Measurements from ENCODE around the gene HAND1.

Gene HAND1

GRCh38 chr5:154472871-154473580 lies 5.0 kb downstream of the HAND1 start:
- TF ChIP-seq CTCF (IDR thresholded peaks at IDR 0.05; ENCODE audit: extremely low read depth, insufficient read depth, missing control alignments): no peak
- no peak for DNase-seq (ENCODE audit: low spot score)
- in situ Hi-C loops (cut with MboI; ENCODE audit: low pct_unique_long_range_greater_than_20kb, low sequenced_read_pairs, unreplicated experiment): no loop called here

GRCh38 chr5:154470947-154471870 lies 6.8 kb downstream of the HAND1 start:
- in situ Hi-C loops (cut with MboI; ENCODE audit: low pct_unique_long_range_greater_than_20kb, low sequenced_read_pairs, unreplicated experiment): no loop called here

GRCh38 chr5:154470137-154470536 lies 7.9 kb downstream of the HAND1 start:
- no peak for DNase-seq (ENCODE audit: low spot score)
- no peak for TF ChIP-seq CTCF (IDR thresholded peaks at IDR 0.05; ENCODE audit: extremely low read depth, insufficient read depth, missing control alignments)
- in situ Hi-C loops (cut with MboI; ENCODE audit: low pct_unique_long_range_greater_than_20kb, low sequenced_read_pairs, unreplicated experiment): no loop called here

More at GRCh38 chr5:154470947-154471870, 6.8 kb downstream of the HAND1 start:
- no peak for TF ChIP-seq CTCF (IDR thresholded peaks at IDR 0.05; ENCODE audit: extremely low read depth, insufficient read depth, missing control alignments)
- DNase-seq (ENCODE audit: low spot score): no peak

GRCh38 chr5:154467655-154468354 lies 10.2 kb downstream of the HAND1 start:
- TF ChIP-seq CTCF (IDR thresholded peaks at IDR 0.05; ENCODE audit: extremely low read depth, insufficient read depth, missing control alignments): peak; percentile 87
- peak; percentile 86 for DNase-seq (ENCODE audit: low spot score)
- in situ Hi-C loops (cut with MboI; ENCODE audit: low pct_unique_long_range_greater_than_20kb, low sequenced_read_pairs, unreplicated experiment): loop anchor here (10.0 kb wide), 1 partner anchor 137 kb away; no protein-coding TSS in a partner anchor

- no peak for TF ChIP-seq CTCF (IDR thresholded peaks at IDR 0.05; ENCODE audit: extremely low read depth, insufficient read depth, missing control alignments)
- no peak for DNase-seq (ENCODE audit: low spot score)
- in situ Hi-C loops (cut with MboI; ENCODE audit: low pct_unique_long_range_greater_than_20kb, low sequenced_read_pairs, unreplicated experiment): loop anchor here (10.0 kb wide), 1 partner anchor 138 kb away; no protein-coding TSS in a partner anchor
Measured at GRCh38 chr5:154466671-154467070, 11.4 kb downstream of the HAND1 start.

- in situ Hi-C loops (cut with MboI; ENCODE audit: low pct_unique_long_range_greater_than_20kb, low sequenced_read_pairs, unreplicated experiment): loop anchor here (10.0 kb wide), 1 partner anchor 139 kb away; no protein-coding TSS in a partner anchor
- no peak for TF ChIP-seq CTCF (IDR thresholded peaks at IDR 0.05; ENCODE audit: extremely low read depth, insufficient read depth, missing control alignments)
- no peak for DNase-seq (ENCODE audit: low spot score)
Measured at GRCh38 chr5:154466147-154466546, 11.9 kb downstream of the HAND1 start.

Measured in GM13977 (cell line).